Tongue (tissue), 2 donors: ENCODE data around the gene NCK2. TPM values are rescaled to one million over a fixed set of nuclear protein-coding genes. Genes with fewer than 3 reads are reported as not detected.
A peak's percentile ranks its signal among the peaks of the same experiment; 100 is the strongest.

Experiments used
- DNase-seq: peaks from one replicate; pipeline ENCODE4 v3.0.0-alpha.2; 2015
- total RNA-seq: library from RNA; depleted of rRNA; stranded (reverse); fragments of >200 nt; gene quantifications from one replicate; pipeline ENCODE4 v1.2.3, GENCODE V29; 2014

The NCK2 gene
- total RNA-seq, 1 donor from 2014 or later, result 70.8 TPM

- DNase-seq, result no peak
Observed at GRCh38 chr2:105736145-105736544, 8.6 kb upstream of the NCK2 start.

- DNase-seq, result no peak
Observed at GRCh38 chr2:105737980-105738657, 6.6 kb upstream of the NCK2 start.

DNA sequence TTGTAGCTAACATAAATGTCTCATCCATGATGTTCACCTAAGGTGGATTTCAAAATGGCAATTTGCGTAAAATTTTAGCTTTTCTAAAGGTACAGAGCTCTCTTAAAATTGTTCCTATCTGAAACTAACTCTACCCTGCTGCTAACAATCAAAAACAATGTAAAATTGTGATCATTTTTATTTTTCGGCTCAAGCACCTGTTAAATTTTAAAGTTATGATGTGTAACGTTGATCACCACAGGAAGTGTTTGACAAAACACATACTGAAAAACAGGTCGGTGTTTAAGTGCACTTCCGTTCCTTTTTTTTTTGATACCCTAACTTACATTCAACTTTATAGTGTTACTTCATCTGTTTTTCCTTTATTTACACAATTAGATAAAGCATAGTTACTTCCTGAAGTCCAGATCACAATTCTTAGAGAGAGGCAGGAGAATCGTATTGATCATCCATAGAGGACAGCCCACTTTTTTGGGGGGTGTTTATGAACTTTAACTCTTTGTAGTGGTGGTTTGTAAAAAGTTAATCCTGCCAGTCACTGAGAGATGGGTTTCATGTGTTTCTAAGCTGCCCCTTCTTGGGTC, 6.0 kb upstream of the NCK2 start:
- DNase-seq, result no peak

GRCh38 chr2:105739426-105739825, 5.3 kb upstream of the NCK2 start:
- no peak for DNase-seq

- DNase-seq, result no peak
Observed at GRCh38 chr2:105739944-105740530, 4.7 kb upstream of the NCK2 start.

DNA sequence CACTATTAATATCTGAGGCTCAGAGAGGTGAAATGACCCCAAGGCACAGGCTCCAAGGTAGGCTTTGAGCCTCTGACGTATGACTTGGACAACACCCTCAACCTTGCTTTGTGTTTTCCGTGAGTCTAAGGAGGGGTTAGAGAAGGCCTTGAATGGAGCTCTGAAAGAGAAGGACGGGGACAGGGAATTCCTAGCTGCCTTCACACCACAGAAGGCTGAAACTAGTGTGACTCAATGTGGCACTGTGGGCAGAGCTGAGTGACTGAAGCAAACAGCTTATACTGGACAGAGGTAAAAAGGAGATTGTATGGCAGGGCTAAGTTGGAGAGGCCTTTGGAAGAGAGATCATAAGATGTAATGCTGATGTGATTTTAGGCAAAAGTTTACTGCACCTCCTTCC, 3.5 kb upstream of the NCK2 start:
- no peak for DNase-seq

GRCh38 chr2:105741617-105742016, 3.1 kb upstream of the NCK2 start:
- DNase-seq, result no peak

DNA sequence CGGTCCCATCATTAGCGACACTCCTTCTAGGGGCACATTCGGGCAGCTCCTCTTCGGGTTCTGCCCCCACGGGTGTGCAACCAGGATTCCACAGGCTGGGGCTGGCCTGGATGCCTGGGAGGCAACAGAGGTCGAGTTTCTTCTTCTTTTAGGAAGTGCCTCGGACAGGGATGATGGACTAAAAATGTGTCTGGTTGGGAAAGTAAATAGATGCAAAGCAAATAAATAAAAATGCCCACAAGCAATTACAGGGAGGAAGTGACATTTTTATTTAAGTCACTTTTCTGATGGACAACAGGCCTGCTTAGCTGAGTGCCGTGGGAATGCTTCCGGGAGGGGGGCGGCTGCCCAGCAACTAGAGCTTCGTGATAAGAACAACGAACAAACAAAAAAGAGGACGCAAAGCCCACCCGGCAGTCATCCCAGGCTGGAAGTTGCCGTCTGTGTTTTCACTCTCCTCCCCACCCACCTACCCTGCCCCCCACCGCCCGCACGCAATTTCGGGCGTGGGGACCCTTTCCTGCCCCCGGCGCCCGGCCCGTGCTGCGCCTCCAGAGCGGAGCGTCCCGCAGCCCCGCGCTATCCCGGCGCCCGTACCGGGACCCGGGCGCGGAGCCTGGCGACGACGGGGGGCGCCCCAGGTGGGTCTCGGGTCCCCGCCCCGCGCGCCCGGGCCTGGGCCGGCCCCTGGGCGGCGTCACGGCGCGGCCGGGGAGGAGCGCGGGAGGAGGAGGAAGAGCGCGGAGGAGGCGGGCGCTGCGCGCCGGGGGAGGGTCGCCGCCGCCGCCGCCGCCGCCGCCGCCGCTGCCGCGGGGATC, 412 bp upstream of the NCK2 start:
- DNase-seq, result peak; percentile 86

DNA sequence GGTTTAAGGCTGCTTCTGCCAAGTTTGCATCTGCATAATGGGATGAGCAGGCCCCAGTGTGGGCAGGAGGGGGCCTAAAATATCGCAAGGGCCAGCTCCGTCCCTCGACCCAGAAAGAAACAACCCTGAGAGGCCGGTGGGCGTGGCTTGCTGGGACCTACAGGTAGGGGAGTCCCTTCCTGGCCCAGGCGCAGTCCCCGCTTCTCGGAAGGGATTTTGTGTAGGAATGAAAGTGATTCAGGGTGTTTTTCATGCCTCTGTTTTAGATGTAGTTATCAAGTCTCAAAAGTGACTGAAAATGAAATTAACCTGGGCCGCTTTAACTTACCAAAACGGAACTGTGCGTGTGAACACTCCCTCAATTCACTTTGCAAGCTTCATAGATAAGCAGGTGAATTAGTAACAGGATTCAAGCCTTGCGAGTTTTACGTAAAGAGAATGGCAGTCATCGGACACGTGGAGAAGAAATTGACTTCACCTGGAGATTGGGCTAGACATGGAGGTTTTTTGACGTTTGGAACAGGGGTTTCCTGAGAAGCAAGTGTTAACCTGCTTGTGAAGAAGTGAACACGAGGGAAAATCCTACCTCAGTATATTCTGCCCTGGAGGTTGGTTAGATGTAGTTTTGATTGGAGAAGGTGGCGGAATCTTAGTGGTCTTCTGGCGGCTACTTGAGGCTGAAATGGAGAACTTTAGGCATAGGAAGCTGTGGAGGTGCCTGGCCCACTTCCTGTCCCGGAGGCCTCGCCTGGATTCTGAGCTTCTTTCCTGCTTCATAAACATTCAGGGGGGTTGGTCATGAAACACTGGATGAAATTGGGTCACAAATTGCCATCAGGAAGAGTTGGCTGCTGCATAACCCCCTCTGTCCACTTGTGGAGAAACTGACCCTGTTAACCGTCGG, 1.7 kb downstream of the NCK2 start:
- DNase-seq, result peak; percentile 59

- no peak for DNase-seq
Observed at GRCh38 chr2:105747254-105747894, 2.7 kb downstream of the NCK2 start.

DNA sequence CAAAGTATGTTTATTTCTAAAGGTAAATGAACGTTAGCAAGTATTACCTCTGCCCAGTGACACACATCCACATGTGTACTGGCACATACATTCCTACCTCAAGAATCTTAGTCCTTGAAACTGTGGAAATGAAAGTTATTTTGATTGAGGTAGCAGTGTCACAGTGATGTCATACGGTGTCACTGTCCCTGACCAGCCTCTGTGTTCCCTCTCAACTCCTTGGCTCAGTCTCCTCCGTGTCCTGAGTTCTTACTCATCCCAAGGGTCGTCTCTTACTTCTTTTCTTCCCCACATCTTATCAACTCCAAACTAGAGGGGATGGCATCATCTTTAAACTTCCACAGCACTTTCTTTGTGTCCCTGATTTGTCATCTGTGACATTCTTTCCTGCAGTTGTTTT, 3.3 kb downstream of the NCK2 start:
- no peak for DNase-seq

DNA sequence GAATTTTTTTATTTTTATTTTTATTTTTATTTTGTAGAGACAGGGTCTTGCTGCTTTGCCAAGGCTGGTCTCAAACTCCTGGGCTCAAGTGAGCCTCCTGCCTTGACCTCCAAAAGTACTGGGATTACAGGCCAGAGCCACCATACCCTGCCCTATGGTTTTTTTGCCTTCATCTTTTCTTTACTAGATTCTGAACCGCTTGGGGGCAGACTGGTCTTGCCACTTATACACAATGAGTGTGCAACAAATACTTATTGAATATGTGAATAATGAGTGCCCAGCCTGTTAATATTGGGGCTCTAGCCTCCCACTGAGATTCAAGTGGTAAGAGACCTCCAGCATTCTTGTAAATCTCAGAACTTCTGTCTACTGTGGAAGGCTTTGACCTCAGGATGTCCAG, 3.9 kb downstream of the NCK2 start:
- no peak for DNase-seq

GRCh38 chr2:105749583-105750400, 5.1 kb downstream of the NCK2 start:
- no peak for DNase-seq

GRCh38 chr2:105750735-105751134, 6.0 kb downstream of the NCK2 start:
- DNase-seq, result no peak

GRCh38 chr2:105751272-105751671, 6.6 kb downstream of the NCK2 start:
- no peak for DNase-seq

GRCh38 chr2:105752691-105753358, 8.1 kb downstream of the NCK2 start:
- no peak for DNase-seq

DNA sequence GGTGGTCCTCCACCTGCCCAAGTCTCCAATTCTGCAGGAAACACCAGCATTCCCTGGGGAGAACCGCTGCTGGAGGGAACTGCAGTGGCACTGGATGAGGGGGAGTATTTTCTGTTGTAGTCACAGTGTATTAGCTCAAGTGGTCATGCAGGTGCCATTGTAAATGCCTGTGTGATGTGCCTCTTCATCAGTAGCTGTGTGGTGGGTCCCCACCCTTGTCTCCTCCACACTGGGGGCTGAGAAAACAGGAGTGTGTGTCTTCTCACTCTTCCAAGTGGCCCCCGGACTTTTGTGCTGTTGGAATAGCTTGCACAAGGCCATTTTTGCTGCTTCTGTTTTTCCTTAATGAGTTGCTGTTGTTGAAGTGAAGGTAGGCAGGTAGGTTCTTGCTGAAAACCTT, 8.7 kb downstream of the NCK2 start:
- no peak for DNase-seq

- DNase-seq, result no peak
Observed at GRCh38 chr2:105754011-105754410, 9.3 kb downstream of the NCK2 start.

GRCh38 chr2:105754994-105755393, 10.3 kb downstream of the NCK2 start:
- DNase-seq, result no peak

GRCh38 chr2:105755895-105756294, 11.2 kb downstream of the NCK2 start:
- DNase-seq, result no peak
